HUES48 (cell line): ENCODE results near the gene SDK1.

ENCODE experiments used
- H3K27ac ChIP-seq: one replicate; pipeline ENCODE4 v1.7.0; 2013; ENCODE audit warnings: low read depth, low read length, inconsistent platforms
- H3K27me3 ChIP-seq: 2 replicates; pipeline ENCODE4 v1.6.1; 2013; ENCODE audit warnings: mild to moderate bottlenecking, low read length; ENCODE audit not compliant: control insufficient read depth, insufficient read depth
- H3K36me3 ChIP-seq: 2 replicates; pipeline ENCODE4 v1.6.1; 2013; ENCODE audit warnings: low read length; ENCODE audit not compliant: control insufficient read depth, insufficient read depth
- H3K4me1 ChIP-seq: 2 replicates; pipeline ENCODE4 v1.6.1; 2013; ENCODE audit warnings: mild to moderate bottlenecking, low read length; ENCODE audit not compliant: control insufficient read depth, insufficient read depth
- H3K4me3 ChIP-seq: 2 replicates; pipeline ENCODE4 v1.5.1; 2013; ENCODE audit warnings: mild to moderate bottlenecking, low read depth, low read length
- H3K9ac ChIP-seq: 2 replicates; pipeline ENCODE4 v1.6.1; 2013; ENCODE audit warnings: mild to moderate bottlenecking, low read depth, low read length, moderate library complexity
- H3K9me3 ChIP-seq: 2 replicates; pipeline ENCODE4 v1.6.1; 2013; ENCODE audit warnings: low read length; ENCODE audit not compliant: control insufficient read depth, insufficient read depth

SDK1 gene

DNA sequence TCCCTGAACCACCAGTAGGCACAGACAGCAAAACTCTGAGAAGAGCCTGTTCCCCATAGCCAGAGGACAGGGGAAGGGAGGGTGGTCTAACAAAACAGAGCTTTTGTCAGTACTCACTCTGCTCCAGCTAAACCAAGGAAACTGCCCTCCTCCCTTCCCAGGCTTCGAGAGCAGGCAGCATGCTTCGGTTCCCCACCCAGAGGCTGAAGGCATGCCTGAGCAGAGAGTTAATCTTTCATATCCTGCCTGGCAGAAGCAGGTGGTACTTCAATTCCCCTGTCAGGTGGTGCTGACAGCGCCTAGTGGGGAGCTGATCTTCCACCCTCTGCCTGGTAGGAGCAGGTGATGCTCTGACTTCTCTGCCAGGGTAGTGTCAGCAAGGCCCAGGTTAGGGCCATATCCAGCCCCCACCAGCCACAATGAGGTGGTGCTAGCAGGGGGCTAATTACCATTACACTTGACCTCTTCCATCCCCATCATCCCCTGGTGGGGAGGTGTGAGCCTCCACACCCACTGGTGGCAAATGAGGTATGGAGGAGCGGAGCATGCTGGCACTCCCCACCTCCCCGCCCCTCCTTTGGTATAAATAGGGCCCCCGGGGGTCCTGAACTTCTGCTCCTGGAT, 35.1 kb downstream of the SDK1 start:
- H3K9ac ChIP-seq = no peak overlapping the region
- H3K36me3 ChIP-seq = no peaks in the 10 kb centered on the region
- H3K27ac ChIP-seq = no peak overlapping the region
- H3K4me1 ChIP-seq = peaks cover 2% of the 10 kb centered on the region; the same call in 1 of the 2 replicates
- H3K27me3 ChIP-seq = no peaks in the 10 kb centered on the region
- no peaks in the 10 kb centered on the region for H3K9me3 ChIP-seq
- no peak overlapping the region for H3K4me3 ChIP-seq

DNA sequence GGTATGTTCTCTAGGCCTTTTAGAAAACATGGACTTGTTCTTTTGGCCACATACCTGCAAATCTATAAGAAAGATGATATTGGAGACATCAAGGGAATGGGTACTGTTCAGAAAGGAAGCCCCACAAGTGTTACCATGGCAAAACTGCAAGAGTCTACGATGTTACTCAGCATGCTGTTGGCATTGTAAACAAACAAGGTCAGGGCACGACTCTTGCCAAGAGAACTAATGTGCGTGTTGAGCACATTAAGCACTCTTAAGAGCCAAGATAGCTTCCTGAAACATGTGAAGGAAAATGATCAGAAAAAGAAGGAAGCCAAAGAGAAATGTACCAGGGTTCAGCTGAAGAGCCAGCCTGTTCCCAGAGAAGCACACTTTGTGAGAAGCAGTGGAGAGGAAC, 37.1 kb downstream of the SDK1 start:
- Histone ChIP-seq H3K27me3 (no peaks in the 10 kb centered on the region), H3K9ac (no peak overlapping the region), H3K4me3 (no peak overlapping the region)

DNA sequence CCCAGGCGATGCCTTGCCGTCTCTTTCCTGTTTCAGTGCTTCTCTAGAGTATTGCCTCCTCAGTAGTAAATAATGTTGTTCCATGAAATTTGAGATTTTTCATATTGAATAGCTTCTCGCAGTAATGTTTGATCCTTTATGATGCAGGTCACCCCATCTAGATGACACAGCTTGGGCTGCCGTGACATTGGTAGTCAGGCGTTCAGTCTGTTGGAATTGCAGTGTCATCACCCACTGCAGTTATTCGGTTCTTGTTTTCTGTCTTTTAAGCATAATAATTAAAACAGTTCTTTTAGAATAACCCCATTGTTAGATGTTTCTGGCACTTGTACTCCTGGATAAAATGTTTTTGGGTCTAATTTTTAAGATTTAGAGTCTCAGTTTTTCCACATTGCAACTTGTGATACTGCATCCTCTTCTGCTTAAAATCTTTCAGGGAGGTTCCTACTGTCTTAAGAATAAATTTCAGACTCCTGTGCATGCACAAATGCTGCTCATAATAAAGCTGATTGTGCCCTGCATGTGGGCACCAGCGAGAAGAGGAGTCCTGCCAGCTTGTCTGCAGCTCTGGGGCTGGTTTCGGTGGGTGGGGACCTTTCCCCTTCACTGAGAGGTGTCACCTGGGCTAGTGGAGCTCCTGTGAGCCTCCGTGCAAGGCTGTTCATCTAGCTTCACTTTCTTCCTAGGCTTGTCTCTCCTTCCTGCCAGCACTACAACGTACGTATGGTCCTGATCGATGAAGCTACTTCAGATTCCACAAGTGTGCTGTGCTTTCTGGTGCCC, 44.8 kb downstream of the SDK1 start:
- no peaks in the 10 kb centered on the region for H3K36me3 ChIP-seq
- H3K4me3 ChIP-seq = no peak overlapping the region
- no peaks in the 10 kb centered on the region for H3K4me1 ChIP-seq
- no peak overlapping the region for H3K27ac ChIP-seq
- H3K9ac ChIP-seq = no peak overlapping the region
- no peaks in the 10 kb centered on the region for H3K27me3 ChIP-seq
- no peaks in the 10 kb centered on the region for H3K9me3 ChIP-seq

More for the DNA sequence above, 37.1 kb downstream of the SDK1 start:
- no peak overlapping the region for H3K27ac ChIP-seq
- no peaks in the 10 kb centered on the region for H3K36me3 ChIP-seq
- no peaks in the 10 kb centered on the region for H3K9me3 ChIP-seq
- H3K4me1 ChIP-seq = peaks cover 2% of the 10 kb centered on the region; the same call in 1 of the 2 replicates

DNA sequence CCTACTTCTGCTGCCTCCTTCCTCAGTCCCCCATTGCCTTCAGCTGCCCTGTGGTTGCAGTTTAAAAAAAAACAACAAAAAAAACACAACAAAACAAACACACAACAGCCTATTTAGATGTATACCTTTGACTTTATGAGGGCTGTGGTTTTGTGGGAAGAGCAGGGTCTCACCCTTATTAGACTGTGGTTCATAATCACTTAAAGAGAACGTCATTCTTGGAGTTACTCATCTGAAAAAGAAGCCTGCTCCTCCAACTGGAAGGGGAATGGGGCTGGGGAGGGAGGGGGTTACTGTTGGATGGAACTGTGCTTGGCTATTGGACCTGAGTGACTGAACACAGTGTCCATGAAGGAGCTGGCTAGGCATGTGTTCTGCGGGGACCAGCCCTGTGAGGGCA, 48.1 kb downstream of the SDK1 start:
- Histone ChIP-seq H3K9ac (no peak overlapping the region), H3K9me3 (no peaks in the 10 kb centered on the region), H3K4me3 (no peak overlapping the region), H3K36me3 (no peaks in the 10 kb centered on the region), H3K27me3 (no peaks in the 10 kb centered on the region), H3K4me1 (no peaks in the 10 kb centered on the region), H3K27ac (no peak overlapping the region)

DNA sequence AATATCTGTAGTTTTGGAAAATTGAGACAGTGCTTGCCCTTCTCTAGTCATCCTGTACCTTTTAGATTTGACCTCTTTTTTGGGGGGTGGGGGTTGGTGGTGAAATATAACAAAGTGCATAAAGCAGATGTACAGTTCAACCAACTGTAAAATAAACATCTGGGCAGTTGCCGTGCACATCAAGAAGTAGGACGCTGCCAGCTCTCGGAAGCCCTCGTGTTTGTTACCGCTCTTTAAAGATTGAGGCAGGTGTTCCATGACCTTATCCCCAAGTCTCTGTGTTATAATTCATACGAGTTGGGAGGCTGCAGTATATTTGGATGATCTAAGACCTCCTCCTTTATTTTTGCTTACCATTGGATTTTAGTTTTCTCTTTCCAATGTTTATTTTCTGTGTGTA, 55.1 kb downstream of the SDK1 start:
- Histone ChIP-seq H3K4me1 (no peaks in the 10 kb centered on the region), H3K4me3 (no peak overlapping the region), H3K27ac (no peak overlapping the region)

GRCh38 chr7:3358991-3359390, 57.9 kb downstream of the SDK1 start:
- no peaks in the 10 kb centered on the region for H3K36me3 ChIP-seq
- H3K4me3 ChIP-seq = no peak overlapping the region
- no peaks in the 10 kb centered on the region for H3K4me1 ChIP-seq
- H3K27ac ChIP-seq = no peak overlapping the region
- H3K9me3 ChIP-seq = no peaks in the 10 kb centered on the region
- no peak overlapping the region for H3K9ac ChIP-seq
- no peaks in the 10 kb centered on the region for H3K27me3 ChIP-seq

More for the DNA sequence above, 55.1 kb downstream of the SDK1 start:
- H3K27me3 ChIP-seq = no peaks in the 10 kb centered on the region
- no peak overlapping the region for H3K9ac ChIP-seq
- no peaks in the 10 kb centered on the region for H3K36me3 ChIP-seq
- H3K9me3 ChIP-seq = no peaks in the 10 kb centered on the region

GRCh38 chr7:3367261-3367660, 66.2 kb downstream of the SDK1 start:
- Histone ChIP-seq H3K27ac (no peak overlapping the region), H3K9ac (no peak overlapping the region), H3K27me3 (no peaks in the 10 kb centered on the region)

GRCh38 chr7:3370068-3370830, 69.2 kb downstream of the SDK1 start:
- Histone ChIP-seq H3K4me1 (peaks cover 18% of the 10 kb centered on the region), H3K9ac (no peak overlapping the region), H3K9me3 (no peaks in the 10 kb centered on the region), H3K27ac (no peak overlapping the region), H3K36me3 (no peaks in the 10 kb centered on the region), H3K27me3 (no peaks in the 10 kb centered on the region), H3K4me3 (no peak overlapping the region)

More at GRCh38 chr7:3367261-3367660, 66.2 kb downstream of the SDK1 start:
- no peak overlapping the region for H3K4me3 ChIP-seq
- no peaks in the 10 kb centered on the region for H3K9me3 ChIP-seq
- no peaks in the 10 kb centered on the region for H3K36me3 ChIP-seq
- H3K4me1 ChIP-seq = peaks cover 14% of the 10 kb centered on the region

DNA sequence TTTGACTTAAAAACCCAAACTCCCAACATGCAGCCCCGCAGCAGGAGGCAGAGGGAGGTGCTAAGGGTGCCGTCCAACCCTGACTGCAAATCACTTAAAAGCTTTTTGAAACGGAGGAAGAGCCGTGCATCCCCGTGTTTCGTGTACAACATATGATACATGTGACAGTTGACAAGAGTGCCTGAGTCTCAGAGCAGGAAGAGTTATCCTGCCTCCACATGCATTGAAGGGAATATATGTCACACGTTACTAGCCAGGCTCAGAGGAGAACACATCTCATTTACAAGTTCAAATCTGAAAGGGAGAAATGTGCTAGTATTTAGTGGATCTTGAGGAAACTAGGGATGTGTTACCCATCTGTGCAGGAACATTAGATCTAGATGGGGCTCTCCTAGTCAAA, 69.9 kb downstream of the SDK1 start:
- no peak overlapping the region for H3K9ac ChIP-seq
- no peaks in the 10 kb centered on the region for H3K9me3 ChIP-seq
- H3K27me3 ChIP-seq = no peaks in the 10 kb centered on the region
- peaks cover 18% of the 10 kb centered on the region for H3K4me1 ChIP-seq
- H3K27ac ChIP-seq = no peak overlapping the region
- no peaks in the 10 kb centered on the region for H3K36me3 ChIP-seq
- no peak overlapping the region for H3K4me3 ChIP-seq

GRCh38 chr7:3371601-3372000, 70.5 kb downstream of the SDK1 start:
- H3K27me3 ChIP-seq = no peaks in the 10 kb centered on the region
- H3K4me1 ChIP-seq = peaks cover 18% of the 10 kb centered on the region
- H3K36me3 ChIP-seq = no peaks in the 10 kb centered on the region
- no peak overlapping the region for H3K4me3 ChIP-seq
- no peak overlapping the region for H3K9ac ChIP-seq
- no peak overlapping the region for H3K27ac ChIP-seq
- H3K9me3 ChIP-seq = no peaks in the 10 kb centered on the region

GRCh38 chr7:3374239-3374638, 73.2 kb downstream of the SDK1 start:
- no peaks in the 10 kb centered on the region for H3K9me3 ChIP-seq
- no peak overlapping the region for H3K27ac ChIP-seq
- no peaks in the 10 kb centered on the region for H3K27me3 ChIP-seq
- H3K9ac ChIP-seq = no peak overlapping the region
- H3K4me1 ChIP-seq = peaks cover 24% of the 10 kb centered on the region
- no peaks in the 10 kb centered on the region for H3K36me3 ChIP-seq
- H3K4me3 ChIP-seq = no peak overlapping the region
